Measurements from ENCODE around the gene BAZ1B.

DNA sequence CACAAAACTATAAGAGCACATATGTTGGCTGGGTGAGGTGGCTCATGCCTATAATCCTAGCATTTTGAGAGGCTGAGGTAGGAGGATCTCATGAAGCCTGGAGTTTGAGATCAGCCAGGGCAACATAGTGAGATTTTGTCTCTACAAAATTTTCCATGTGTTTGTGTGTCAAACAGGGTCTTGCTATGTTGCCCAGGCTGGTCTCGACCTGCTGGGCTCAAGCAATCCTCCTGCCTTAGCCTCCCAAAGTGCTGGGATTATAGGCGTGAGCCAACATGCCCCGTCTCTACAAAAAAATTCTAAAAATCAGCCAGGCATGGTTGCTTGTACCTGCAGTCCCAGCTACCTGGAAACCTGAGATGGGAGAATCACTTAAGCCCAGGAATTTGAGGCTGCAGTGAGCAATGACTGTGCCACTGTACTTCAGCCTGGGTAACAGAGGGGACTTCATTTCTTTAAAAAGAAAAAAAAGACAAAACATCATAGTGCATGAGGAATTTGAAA, 60.3 kb downstream of the BAZ1B start:
- TF ChIP-seq CTCF (IDR thresholded peaks at IDR 0.05) (no peak), POLR2AphosphoS5 (IDR thresholded peaks at IDR 0.05) (no peak)

Data from stomach (tissue), 4 donors.